DND-41 (cell line): Measurements from ENCODE around the gene DLGAP1.

Experiments used
- EZH2 ChIP-seq: IDR thresholded peaks from 3 replicates; pipeline ENCODE4 v1.6.1; 2012; ENCODE audit warnings: borderline replicate concordance, low read depth, mild to moderate bottlenecking, moderate library complexity, low read length, inconsistent platforms; ENCODE audit not compliant: severe bottlenecking
- TF ChIP-seq, protein P1 (sequence below): IDR thresholded peaks from 2 replicates; pipeline ENCODE4 v1.5.1; 2012; ENCODE audit warnings: borderline replicate concordance, low read length, moderate library complexity, mild to moderate bottlenecking; ENCODE audit not compliant: poor library complexity, severe bottlenecking; ENCODE audit errors: extremely low read depth

GRCh38 chr18:4391859-4392258 lies 63.2 kb downstream of the DLGAP1 start:
- TF ChIP-seq EZH2 = no peak
- TF ChIP-seq, protein P1, sequence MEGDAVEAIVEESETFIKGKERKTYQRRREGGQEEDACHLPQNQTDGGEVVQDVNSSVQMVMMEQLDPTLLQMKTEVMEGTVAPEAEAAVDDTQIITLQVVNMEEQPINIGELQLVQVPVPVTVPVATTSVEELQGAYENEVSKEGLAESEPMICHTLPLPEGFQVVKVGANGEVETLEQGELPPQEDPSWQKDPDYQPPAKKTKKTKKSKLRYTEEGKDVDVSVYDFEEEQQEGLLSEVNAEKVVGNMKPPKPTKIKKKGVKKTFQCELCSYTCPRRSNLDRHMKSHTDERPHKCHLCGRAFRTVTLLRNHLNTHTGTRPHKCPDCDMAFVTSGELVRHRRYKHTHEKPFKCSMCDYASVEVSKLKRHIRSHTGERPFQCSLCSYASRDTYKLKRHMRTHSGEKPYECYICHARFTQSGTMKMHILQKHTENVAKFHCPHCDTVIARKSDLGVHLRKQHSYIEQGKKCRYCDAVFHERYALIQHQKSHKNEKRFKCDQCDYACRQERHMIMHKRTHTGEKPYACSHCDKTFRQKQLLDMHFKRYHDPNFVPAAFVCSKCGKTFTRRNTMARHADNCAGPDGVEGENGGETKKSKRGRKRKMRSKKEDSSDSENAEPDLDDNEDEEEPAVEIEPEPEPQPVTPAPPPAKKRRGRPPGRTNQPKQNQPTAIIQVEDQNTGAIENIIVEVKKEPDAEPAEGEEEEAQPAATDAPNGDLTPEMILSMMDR = no peak
